GM23338 (cell line): ENCODE measurements around the gene DOCK4.

Experiments used
- CREB1 ChIP-seq: fragments of 250-450 bp; sonication (Bioruptor Pico); IDR thresholded peaks from 2 replicates; pipeline ENCODE4 v1.5.0; 2020; ENCODE audit warnings: low read depth, mild to moderate bottlenecking, moderate library complexity
- CTCF ChIP-seq, 2 experiments: fragments of 200-600 bp in 1 of 2; sonication (generic) in 1 of 2; conservative IDR thresholded peaks; 2 replicates each; pipeline versions ENCODE4 v1.5.1 to v1.6.1; 2016 to 2017; ENCODE audit warnings: antibody characterized with exemption in 2 of 2, low read depth in 2 of 2, mild to moderate bottlenecking in 2 of 2, moderate library complexity in 1 of 2
- ETS1 ChIP-seq: IDR thresholded peaks from 2 replicates; pipeline ENCODE4 v1.6.1; 2016; ENCODE audit warnings: antibody characterized with exemption
- EZH2phosphoT487 ChIP-seq: fragments of 200-600 bp; sonication (generic); IDR thresholded peaks from one replicate; pipeline ENCODE4 v1.8.1; 2018; ENCODE audit warnings: antibody characterized with exemption; ENCODE audit not compliant: unreplicated experiment
- JUNB ChIP-seq: IDR thresholded peaks from one replicate; pipeline ENCODE4 v1.6.1; 2016; ENCODE audit warnings: antibody characterized with exemption; ENCODE audit not compliant: unreplicated experiment
- POLR2AphosphoS5 ChIP-seq: IDR thresholded peaks from 2 replicates; pipeline ENCODE4 v1.6.1; 2016; ENCODE audit warnings: antibody characterized with exemption, low read depth
- REST ChIP-seq: IDR thresholded peaks from one replicate; pipeline ENCODE4 v1.6.1; 2018; ENCODE audit warnings: antibody characterized with exemption; ENCODE audit not compliant: unreplicated experiment

GRCh38 chr7:112232212-112232978 lies 26.2 kb upstream of the DOCK4 start:
- TF ChIP-seq REST = no peak
- no peak for TF ChIP-seq CTCF (conservative IDR thresholded peaks at IDR 0.05; ENCODE audit: low read depth in 2 of 2)
- TF ChIP-seq POLR2AphosphoS5 = no peak
- TF ChIP-seq CREB1 (CRISPR knock-in tag) = no peak
- TF ChIP-seq JUNB = no peak
- TF ChIP-seq ETS1 = no peak
- TF ChIP-seq EZH2phosphoT487 = no peak
